ENCODE results near the gene SBK2.

Gene SBK2

GRCh38 chr19:55484593-55485438 is 52.1 kb downstream of the SBK2 start, which contains the start of gene NAT14:
TSS of gene NAT14 (plus strand) at chr19:55485188. CDS start at chr19:55485709, 521 bp downstream.
- DNase-seq, result peak; percentile 42

- DNase-seq, result no peak
Observed at GRCh38 chr19:55483706-55484592, 53.0 kb downstream of the SBK2 start.

GRCh38 chr19:55482967-55483705 is 53.8 kb downstream of the SBK2 start:
- no peak for DNase-seq

- DNase-seq, result no peak
Observed at GRCh38 chr19:55482156-55482961, 54.6 kb downstream of the SBK2 start.

- no peak for DNase-seq
Observed at GRCh38 chr19:55481794-55482155, 55.2 kb downstream of the SBK2 start.

- no peak for DNase-seq
Observed at GRCh38 chr19:55481148-55481793, 55.7 kb downstream of the SBK2 start.

GRCh38 chr19:55479451-55480230 is 57.3 kb downstream of the SBK2 start:
- no peak for DNase-seq

GRCh38 chr19:55479045-55479444 is 57.9 kb downstream of the SBK2 start:
- DNase-seq, result no peak
